Activated CD8-positive, alpha-beta memory T cell treated with anti-CD3 and anti-CD28 coated beads, Interleukin-2, amount 50 U/mL, for 4 hours (primary cell): Measurements from ENCODE around the gene SYNRG.

ENCODE experiments used
- DNase-seq: peaks from one replicate; pipeline ENCODE4 v3.0.0-alpha.2; 2020

Gene SYNRG

GRCh38 chr17:37592291-37592690 lies 16.9 kb downstream of the SYNRG start:
- no peak for DNase-seq

GRCh38 chr17:37585066-37585465 lies 24.2 kb downstream of the SYNRG start:
- no peak for DNase-seq

GRCh38 chr17:37576281-37576680 lies 32.9 kb downstream of the SYNRG start:
- no peak for DNase-seq

GRCh38 chr17:37574427-37574826 lies 34.8 kb downstream of the SYNRG start:
- no peak for DNase-seq

GRCh38 chr17:37571674-37572073 lies 37.5 kb downstream of the SYNRG start:
- no peak for DNase-seq

- peak; percentile 27 for DNase-seq
Observed at GRCh38 chr17:37570527-37571093, 38.6 kb downstream of the SYNRG start.

GRCh38 chr17:37568350-37569053 lies 40.7 kb downstream of the SYNRG start:
- DNase-seq, result no peak

- no peak for DNase-seq
Observed at GRCh38 chr17:37567538-37567937, 41.7 kb downstream of the SYNRG start.

GRCh38 chr17:37567137-37567536 lies 42.1 kb downstream of the SYNRG start:
- DNase-seq, result no peak

GRCh38 chr17:37564252-37564651 lies 45.0 kb downstream of the SYNRG start:
- DNase-seq, result no peak

GRCh38 chr17:37562016-37562745 lies 47.0 kb downstream of the SYNRG start:
- no peak for DNase-seq

GRCh38 chr17:37558299-37558698 lies 50.9 kb downstream of the SYNRG start:
- DNase-seq, result no peak

GRCh38 chr17:37557482-37557881 lies 51.7 kb downstream of the SYNRG start:
- no peak for DNase-seq

- DNase-seq, result no peak
Observed at GRCh38 chr17:37555386-37555785, 53.8 kb downstream of the SYNRG start.

GRCh38 chr17:37553401-37553966 lies 55.7 kb downstream of the SYNRG start:
- DNase-seq, result no peak

GRCh38 chr17:37551788-37552187 lies 57.4 kb downstream of the SYNRG start:
- DNase-seq, result no peak

GRCh38 chr17:37547986-37548385 lies 61.2 kb downstream of the SYNRG start:
- DNase-seq, result no peak

- no peak for DNase-seq
Observed at GRCh38 chr17:37546302-37546701, 62.9 kb downstream of the SYNRG start.

GRCh38 chr17:37545486-37545885 lies 63.7 kb downstream of the SYNRG start:
- no peak for DNase-seq

- no peak for DNase-seq
Observed at GRCh38 chr17:37543637-37544052, 65.6 kb downstream of the SYNRG start.

GRCh38 chr17:37541880-37542660 lies 67.1 kb downstream of the SYNRG start:
- DNase-seq, result no peak

GRCh38 chr17:37538981-37539659 lies 70.1 kb downstream of the SYNRG start:
- DNase-seq, result no peak
